Activated CD4-positive, CD25-positive, alpha-beta regulatory T cell (primary cell): ENCODE results near the gene SLIT3.

Source experiments
- DNase-seq, 4 experiments: peaks; one replicate each; lab custom pipeline; 2025; lab: John Stamatoyannopoulos, UW

Gene SLIT3

GRCh38 chr5:168831383-168831782 lies 469.6 kb downstream of the SLIT3 start:
- no peak for DNase-seq

GRCh38 chr5:168830833-168831232 lies 470.1 kb downstream of the SLIT3 start:
- DNase-seq = no peak

- DNase-seq = no peak
Measured at GRCh38 chr5:168829922-168830417, 471.0 kb downstream of the SLIT3 start.

GRCh38 chr5:168829044-168829443 lies 471.9 kb downstream of the SLIT3 start:
- no peak for DNase-seq

GRCh38 chr5:168827636-168828035 lies 473.3 kb downstream of the SLIT3 start:
- DNase-seq = no peak

- DNase-seq = no peak
Measured at GRCh38 chr5:168826246-168826725, 474.7 kb downstream of the SLIT3 start.

- DNase-seq = no peak
Measured at GRCh38 chr5:168822745-168823281, 478.1 kb downstream of the SLIT3 start.

GRCh38 chr5:168822248-168822744 lies 478.6 kb downstream of the SLIT3 start:
- no peak for DNase-seq

GRCh38 chr5:168820874-168821273 lies 480.1 kb downstream of the SLIT3 start:
- DNase-seq = no peak

GRCh38 chr5:168819004-168819621 lies 481.8 kb downstream of the SLIT3 start:
- DNase-seq = no peak

GRCh38 chr5:168818558-168818957 lies 482.4 kb downstream of the SLIT3 start:
- no peak for DNase-seq

GRCh38 chr5:168817591-168817990 lies 483.3 kb downstream of the SLIT3 start:
- DNase-seq = no peak

- no peak for DNase-seq
Measured at GRCh38 chr5:168816661-168817060, 484.3 kb downstream of the SLIT3 start.

GRCh38 chr5:168813184-168813968 lies 487.6 kb downstream of the SLIT3 start:
- no peak for DNase-seq

GRCh38 chr5:168810641-168811040 lies 490.3 kb downstream of the SLIT3 start:
- DNase-seq = no peak

- no peak for DNase-seq
Measured at GRCh38 chr5:168809218-168809617, 491.7 kb downstream of the SLIT3 start.

- DNase-seq = no peak
Measured at GRCh38 chr5:168808051-168808616, 492.8 kb downstream of the SLIT3 start.

- DNase-seq = no peak
Measured at GRCh38 chr5:168807287-168807686, 493.7 kb downstream of the SLIT3 start.

- DNase-seq = no peak
Measured at GRCh38 chr5:168803541-168803940, 497.4 kb downstream of the SLIT3 start.

- DNase-seq = no peak
Measured at GRCh38 chr5:168802337-168802736, 498.6 kb downstream of the SLIT3 start.

- no peak for DNase-seq
Measured at GRCh38 chr5:168801567-168801966, 499.4 kb downstream of the SLIT3 start.

- DNase-seq = no peak
Measured at GRCh38 chr5:168800701-168801100, 500.2 kb downstream of the SLIT3 start.
